Daoy (cell line): ENCODE results near the gene EGFL8. TPM values are rescaled to one million over a fixed set of nuclear protein-coding genes. Genes with fewer than 3 reads are reported as not detected.

Experiments
- DNase-seq: peaks from one replicate; pipeline ENCODE4 v3.0.0-alpha.2; 2015; ENCODE audit warnings: low read depth
- total RNA-seq: library from RNA; depleted of rRNA; stranded (reverse); fragments of >200 nt; shearing (Covaris generic); gene quantifications from 2 replicates; pipeline ENCODE4 v1.2.3, GENCODE V29; 2014

Gene EGFL8
- total RNA-seq, 1 experiment from 2014 or later, result 2.2 TPM

GRCh38 chr6:32167761-32168262 lies 3.4 kb downstream of the EGFL8 start:
- no peak for DNase-seq

- no peak for DNase-seq
Observed at GRCh38 chr6:32168350-32168749, 4.0 kb downstream of the EGFL8 start.

- DNase-seq, result no peak
Observed at GRCh38 chr6:32168807-32169591, 4.6 kb downstream of the EGFL8 start.

- DNase-seq, result no peak
Observed at GRCh38 chr6:32170294-32170693, 5.9 kb downstream of the EGFL8 start.

GRCh38 chr6:32171234-32171633 lies 6.8 kb downstream of the EGFL8 start:
- DNase-seq, result no peak

- DNase-seq, result no peak
Observed at GRCh38 chr6:32173051-32173727, 8.8 kb downstream of the EGFL8 start.

GRCh38 chr6:32174416-32174815 lies 10.0 kb downstream of the EGFL8 start:
- no peak for DNase-seq

- DNase-seq, result no peak
Observed at GRCh38 chr6:32175322-32175710, 10.9 kb downstream of the EGFL8 start.

- peak; percentile 98 for DNase-seq
Observed at GRCh38 chr6:32175711-32176475, 11.5 kb downstream of the EGFL8 start, which contains the start of gene AGPAT1. Gene AGPAT1, minus strand, starts transcription at chr6:32176084. Its CDS starts 4,588 bp downstream, at chr6:32171496.

- peak; percentile 61 for DNase-seq
Observed at GRCh38 chr6:32176476-32177182, 12.2 kb downstream of the EGFL8 start.

GRCh38 chr6:32177183-32177787 lies 12.9 kb downstream of the EGFL8 start:
- DNase-seq, result peak; percentile 63

GRCh38 chr6:32177788-32178546 lies 13.6 kb downstream of the EGFL8 start, which contains the start of gene RNF5:
Gene RNF5, plus strand, starts transcription at chr6:32178405. Its CDS starts 107 bp downstream, at chr6:32178512.
- peak; percentile 100 for DNase-seq

- no peak for DNase-seq
Observed at GRCh38 chr6:32178547-32179440, 14.4 kb downstream of the EGFL8 start.

GRCh38 chr6:32179766-32180405 lies 15.5 kb downstream of the EGFL8 start:
- DNase-seq, result no peak

GRCh38 chr6:32181148-32181702 lies 16.8 kb downstream of the EGFL8 start:
- DNase-seq, result no peak

- no peak for DNase-seq
Observed at GRCh38 chr6:32181915-32182529, 17.6 kb downstream of the EGFL8 start.

- DNase-seq, result no peak
Observed at GRCh38 chr6:32182555-32182981, 18.2 kb downstream of the EGFL8 start.

GRCh38 chr6:32183030-32183429 lies 18.6 kb downstream of the EGFL8 start:
- no peak for DNase-seq
